Measurements from ENCODE around the gene NKIRAS2. TPM values are rescaled to one million over a fixed set of nuclear protein-coding genes. Genes with fewer than 3 reads are reported as not detected.
"Not testable (repeated sequence)": the region's sequence is repeated elsewhere in the genome, so short reads cannot be mapped to it uniquely, and the experiment has no call there.

The NKIRAS2 gene
- total RNA-seq, 2 donors from 2014 or later = 12.0 to 14.9 TPM

DNA sequence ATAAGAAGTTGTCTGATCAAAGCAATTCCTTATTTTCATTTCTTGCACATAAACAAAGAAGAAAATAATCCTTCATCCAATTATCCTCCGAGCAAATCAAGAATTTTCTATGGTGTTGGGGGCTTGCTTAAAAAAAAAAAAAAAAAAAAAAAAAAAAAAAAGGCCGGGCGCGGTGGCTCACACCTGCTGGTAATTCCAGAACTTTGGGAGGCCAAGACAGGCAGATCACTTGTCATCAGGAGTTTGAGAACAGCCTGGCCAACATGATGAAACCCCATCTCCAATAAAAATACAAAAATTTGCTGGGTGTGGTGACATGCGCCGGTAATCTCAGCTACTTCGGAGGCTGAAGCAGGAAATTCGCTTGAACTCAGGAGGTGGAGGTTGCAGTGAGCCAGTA lies 34.0 kb upstream of the NKIRAS2 start:
- ATAC-seq (replicated peaks) = no peak
- no peaks in the 10 kb centered on the region for H3K9me3 Mint-ChIP-seq

GRCh38 chr17:41986634-41987033 lies 33.3 kb upstream of the NKIRAS2 start:
- no peaks in the 10 kb centered on the region for H3K9me3 Mint-ChIP-seq
- H3K4me1 Mint-ChIP-seq = no peaks in the 10 kb centered on the region
- ATAC-seq (replicated peaks) = no peak
- peaks cover 100% of the 10 kb centered on the region for H3K36me3 Mint-ChIP-seq (ENCODE audit: low read depth)
- peak overlapping the region; percentile 54 for H3K27ac Mint-ChIP-seq
- H3K27me3 Mint-ChIP-seq = no peaks in the 10 kb centered on the region
- H3K4me3 Mint-ChIP-seq = no peak overlapping the region

More for the DNA sequence above, 34.0 kb upstream of the NKIRAS2 start:
- H3K27ac Mint-ChIP-seq = no peak overlapping the region
- no peak overlapping the region for H3K4me3 Mint-ChIP-seq
- H3K27me3 Mint-ChIP-seq = no peaks in the 10 kb centered on the region
- H3K4me1 Mint-ChIP-seq = no peaks in the 10 kb centered on the region
- H3K36me3 Mint-ChIP-seq (ENCODE audit: low read depth) = peaks cover 100% of the 10 kb centered on the region

DNA sequence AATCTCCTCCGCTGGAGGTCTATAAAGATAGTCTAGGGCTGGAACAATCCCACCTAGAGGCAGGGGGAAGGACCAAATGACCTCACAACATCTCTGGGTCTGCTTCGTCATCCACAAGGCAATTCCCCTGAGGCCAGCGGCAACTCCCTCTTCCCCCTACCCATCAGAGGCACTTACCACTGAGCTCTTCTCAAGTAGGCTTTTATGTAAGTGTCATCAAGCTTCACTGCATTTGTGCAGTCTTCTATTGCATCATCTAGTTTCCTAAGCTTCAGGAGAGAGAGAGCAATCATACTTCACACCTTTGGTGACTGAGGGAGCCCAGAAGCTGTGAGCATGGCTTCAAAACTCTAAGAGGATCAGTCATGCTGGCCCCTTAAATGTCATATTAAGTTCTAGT lies 32.2 kb upstream of the NKIRAS2 start:
- H3K27ac Mint-ChIP-seq = peak overlapping the region; percentile 34

DNA sequence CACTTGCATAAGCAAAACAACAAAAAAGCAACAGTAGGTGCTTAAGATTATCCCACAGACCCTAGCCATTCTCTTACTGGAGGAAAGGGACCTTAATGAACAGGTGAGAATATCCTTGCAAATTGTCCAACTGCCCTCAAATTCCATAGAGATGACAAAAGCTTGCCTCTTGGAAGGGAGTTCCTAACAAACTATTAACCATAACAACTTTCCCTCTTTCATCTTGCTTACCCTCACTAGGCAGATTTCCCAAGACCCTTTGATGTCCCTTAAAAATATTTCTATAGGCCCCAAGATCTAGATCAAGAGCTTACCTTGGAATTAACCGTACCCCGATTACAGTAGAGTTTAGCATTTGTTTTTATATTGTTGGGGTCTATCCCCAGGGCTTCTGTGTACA lies 31.5 kb upstream of the NKIRAS2 start:
- Mint-ChIP-seq H3K27ac (peak overlapping the region; percentile 10), H3K9me3 (no peaks in the 10 kb centered on the region), H3K36me3 (ENCODE audit: low read depth) (peaks cover 100% of the 10 kb centered on the region), H3K4me3 (no peak overlapping the region), H3K27me3 (no peaks in the 10 kb centered on the region), H3K4me1 (no peaks in the 10 kb centered on the region)
- no peak for ATAC-seq (replicated peaks)

More for the DNA sequence above, 32.2 kb upstream of the NKIRAS2 start:
- H3K4me1 Mint-ChIP-seq = no peaks in the 10 kb centered on the region
- H3K4me3 Mint-ChIP-seq = no peak overlapping the region
- H3K27me3 Mint-ChIP-seq = no peaks in the 10 kb centered on the region
- H3K9me3 Mint-ChIP-seq = no peaks in the 10 kb centered on the region
- H3K36me3 Mint-ChIP-seq (ENCODE audit: low read depth) = peaks cover 100% of the 10 kb centered on the region
- ATAC-seq (replicated peaks) = no peak

- no peaks in the 10 kb centered on the region for H3K9me3 Mint-ChIP-seq
- peaks cover 100% of the 10 kb centered on the region for H3K36me3 Mint-ChIP-seq (ENCODE audit: low read depth)
- H3K27me3 Mint-ChIP-seq = no peaks in the 10 kb centered on the region
- H3K27ac Mint-ChIP-seq = no peak overlapping the region
- H3K4me1 Mint-ChIP-seq = no peaks in the 10 kb centered on the region
- no peak overlapping the region for H3K4me3 Mint-ChIP-seq
- no peak for ATAC-seq (replicated peaks)
These were observed 30.0 kb upstream of the NKIRAS2 start for GRCh38 chr17:41989702-41990419.

DNA sequence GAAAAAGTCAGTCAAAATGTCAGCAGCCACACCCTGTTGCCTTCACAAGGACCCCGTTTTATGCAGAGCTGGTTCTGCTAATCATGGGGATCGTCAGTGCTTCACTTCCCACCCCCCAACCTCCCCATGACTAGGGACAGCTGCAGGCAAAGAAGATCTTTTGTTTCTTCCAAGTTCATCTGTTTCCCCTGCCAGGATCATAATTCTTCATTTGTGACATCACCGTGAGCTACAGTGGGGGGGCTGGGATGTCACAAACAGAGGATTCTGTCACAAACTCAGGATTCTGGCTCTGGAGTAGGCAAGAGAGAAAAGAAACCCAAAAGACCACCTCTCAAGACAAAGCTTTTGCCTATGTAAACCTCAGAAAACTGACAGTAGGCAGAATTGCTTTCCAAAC lies 27.3 kb upstream of the NKIRAS2 start:
- Mint-ChIP-seq H3K9me3 (no peaks in the 10 kb centered on the region), H3K4me1 (peaks cover 12% of the 10 kb centered on the region), H3K36me3 (ENCODE audit: low read depth) (peaks cover 100% of the 10 kb centered on the region), H3K4me3 (no peak overlapping the region), H3K27me3 (no peaks in the 10 kb centered on the region), H3K27ac (peak overlapping the region; percentile 17)
- ATAC-seq (replicated peaks) = no peak

GRCh38 chr17:41996855-41997164 lies 23.1 kb upstream of the NKIRAS2 start:
- Mint-ChIP-seq H3K36me3 (ENCODE audit: low read depth) (peaks cover 100% of the 10 kb centered on the region), H3K27ac (peak overlapping the region; percentile 79)

DNA sequence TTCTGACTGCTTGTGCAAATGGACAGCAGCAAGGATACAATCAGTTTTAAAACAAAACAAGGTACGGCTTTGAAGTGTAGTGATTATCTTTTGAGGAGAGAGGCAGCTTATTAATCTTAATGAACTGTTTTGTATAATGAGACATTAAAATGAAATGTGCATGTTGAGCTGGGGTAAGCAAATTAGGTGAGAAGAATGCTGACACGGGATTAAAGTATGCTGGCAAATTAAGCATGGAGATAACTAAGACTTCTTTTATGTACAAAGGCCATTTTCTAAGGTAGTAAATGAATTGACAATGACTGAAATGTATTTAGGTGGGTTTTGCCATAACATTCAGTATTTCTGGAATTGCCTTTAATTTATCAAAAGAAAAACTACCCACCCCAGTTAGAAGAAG lies 21.4 kb upstream of the NKIRAS2 start:
- Mint-ChIP-seq H3K9me3 (no peaks in the 10 kb centered on the region), H3K4me1 (peaks cover 12% of the 10 kb centered on the region), H3K27me3 (no peaks in the 10 kb centered on the region), H3K36me3 (ENCODE audit: low read depth) (peaks cover 100% of the 10 kb centered on the region), H3K4me3 (no peak overlapping the region), H3K27ac (no peak overlapping the region)
- no peak for ATAC-seq (replicated peaks)

More at GRCh38 chr17:41996855-41997164, 23.1 kb upstream of the NKIRAS2 start:
- Mint-ChIP-seq H3K4me3 (peak overlapping the region; percentile 10), H3K4me1 (peaks cover 12% of the 10 kb centered on the region), H3K9me3 (no peaks in the 10 kb centered on the region), H3K27me3 (no peaks in the 10 kb centered on the region)
- ATAC-seq (replicated peaks) = no peak

DNA sequence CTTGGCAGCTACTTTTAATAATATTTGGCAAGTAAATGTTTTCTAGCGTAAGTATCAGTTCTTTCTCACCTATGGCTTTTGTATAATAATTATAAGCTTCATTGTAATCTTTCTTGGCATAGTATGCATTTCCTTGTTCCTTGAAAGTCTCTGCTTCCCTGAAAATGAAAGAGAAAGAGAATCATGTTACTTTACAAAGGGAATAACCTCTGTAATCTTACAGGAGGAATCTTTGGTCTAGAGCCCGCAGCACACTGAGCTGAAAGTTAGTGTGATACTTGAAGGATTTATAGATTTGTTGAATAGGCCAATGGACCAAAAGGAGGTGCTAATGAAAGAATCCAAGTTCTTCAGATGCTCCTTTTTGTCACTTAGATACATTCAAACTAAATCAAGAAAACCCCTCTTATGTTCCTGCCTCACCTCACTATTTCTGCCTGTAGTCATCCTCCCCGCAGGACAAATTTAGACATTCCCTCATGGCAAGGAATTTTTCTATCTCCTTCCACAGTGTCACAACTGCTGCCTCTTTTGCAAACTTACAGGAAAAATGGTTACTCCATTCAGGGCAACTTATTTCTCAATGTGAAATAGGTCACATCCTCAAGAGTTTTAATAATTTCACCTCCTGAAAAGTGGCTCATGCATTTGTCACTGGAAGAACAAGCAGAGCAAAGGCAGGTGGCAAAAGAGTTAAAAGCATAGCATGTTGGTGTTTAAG lies 19.3 kb upstream of the NKIRAS2 start:
- no peaks in the 10 kb centered on the region for H3K27me3 Mint-ChIP-seq
- peak overlapping the region; percentile 21 for H3K27ac Mint-ChIP-seq
- no peak for ATAC-seq (replicated peaks)
- H3K36me3 Mint-ChIP-seq (ENCODE audit: low read depth) = peaks cover 87% of the 10 kb centered on the region
- H3K4me3 Mint-ChIP-seq = no peak overlapping the region
- no peaks in the 10 kb centered on the region for H3K9me3 Mint-ChIP-seq
- peaks cover 17% of the 10 kb centered on the region for H3K4me1 Mint-ChIP-seq

GRCh38 chr17:42001729-42002128 lies 18.2 kb upstream of the NKIRAS2 start:
- Mint-ChIP-seq H3K36me3 (ENCODE audit: low read depth) (peaks cover 78% of the 10 kb centered on the region), H3K4me3 (no peak overlapping the region), H3K9me3 (no peaks in the 10 kb centered on the region), H3K27ac (no peak overlapping the region), H3K27me3 (no peaks in the 10 kb centered on the region), H3K4me1 (peaks cover 9% of the 10 kb centered on the region)
- ATAC-seq (replicated peaks) = no peak

GRCh38 chr17:42002175-42002791 lies 17.6 kb upstream of the NKIRAS2 start:
- Mint-ChIP-seq H3K27ac (no peak overlapping the region), H3K4me3 (no peak overlapping the region), H3K4me1 (peaks cover 5% of the 10 kb centered on the region), H3K36me3 (ENCODE audit: low read depth) (peaks cover 78% of the 10 kb centered on the region), H3K27me3 (no peaks in the 10 kb centered on the region), H3K9me3 (no peaks in the 10 kb centered on the region)
- no peak for ATAC-seq (replicated peaks)

- Mint-ChIP-seq H3K36me3 (ENCODE audit: low read depth) (peaks cover 74% of the 10 kb centered on the region), H3K27me3 (no peaks in the 10 kb centered on the region), H3K9me3 (no peaks in the 10 kb centered on the region), H3K4me1 (peaks cover 5% of the 10 kb centered on the region), H3K4me3 (no peak overlapping the region), H3K27ac (peak overlapping the region; percentile 21)
- ATAC-seq (replicated peaks) = no peak
These were observed 17.0 kb upstream of the NKIRAS2 start for GRCh38 chr17:42002792-42003301.

- H3K9me3 Mint-ChIP-seq = no peaks in the 10 kb centered on the region
- no peak overlapping the region for H3K4me3 Mint-ChIP-seq
- peaks cover 64% of the 10 kb centered on the region for H3K36me3 Mint-ChIP-seq (ENCODE audit: low read depth)
- peaks cover 5% of the 10 kb centered on the region for H3K4me1 Mint-ChIP-seq
- no peaks in the 10 kb centered on the region for H3K27me3 Mint-ChIP-seq
- no peak for ATAC-seq (replicated peaks)
- no peak overlapping the region for H3K27ac Mint-ChIP-seq
These were observed 14.7 kb upstream of the NKIRAS2 start for GRCh38 chr17:42005166-42005565.

DNA sequence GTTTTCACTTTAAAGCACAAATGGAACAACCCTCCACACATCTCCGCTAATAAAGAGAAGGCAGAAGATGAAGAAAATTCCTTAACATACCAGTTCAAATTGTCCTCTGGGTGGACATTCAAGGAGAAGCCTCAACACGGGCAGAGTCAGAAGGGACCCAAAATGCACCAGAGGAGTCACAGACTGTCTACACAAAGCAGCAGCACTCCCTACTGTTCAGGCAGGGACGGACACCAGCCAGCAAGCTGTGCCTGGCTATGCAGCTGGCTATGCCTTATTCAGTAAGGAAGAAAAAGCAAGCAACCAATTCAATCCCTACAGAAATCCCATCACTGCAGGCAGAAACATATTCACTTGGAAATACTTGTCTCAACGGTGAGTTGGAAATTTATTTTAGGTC lies 10.7 kb upstream of the NKIRAS2 start:
- H3K27me3 Mint-ChIP-seq = no peaks in the 10 kb centered on the region
- H3K36me3 Mint-ChIP-seq (ENCODE audit: low read depth) = peaks cover 43% of the 10 kb centered on the region
- no peak overlapping the region for H3K27ac Mint-ChIP-seq
- H3K9me3 Mint-ChIP-seq = no peaks in the 10 kb centered on the region
- H3K4me3 Mint-ChIP-seq = no peak overlapping the region
- H3K4me1 Mint-ChIP-seq = peaks cover 25% of the 10 kb centered on the region
- ATAC-seq (replicated peaks) = no peak

- not testable (repeated sequence) for H3K9me3 Mint-ChIP-seq; H3K27me3 Mint-ChIP-seq; ATAC-seq (replicated peaks); H3K4me3 Mint-ChIP-seq
- H3K4me1 Mint-ChIP-seq = peaks cover 21% of the 10 kb centered on the region
- peaks cover 44% of the 10 kb centered on the region for H3K36me3 Mint-ChIP-seq (ENCODE audit: low read depth)
- peak overlapping the region; percentile 71 for H3K27ac Mint-ChIP-seq
These were observed 9.6 kb upstream of the NKIRAS2 start for GRCh38 chr17:42010266-42010680.

All from activated T-helper 17 cell treated with anti-CD3 and anti-CD28 coated beads, Interleukin-2, amount 50 U/mL, for 72 hours (primary cell).